H1 (cell line): ENCODE measurements around the gene PIAS3. TPM values are rescaled to one million over a fixed set of nuclear protein-coding genes. Genes with fewer than 3 reads are reported as not detected.

Experiments used
- CTCF ChIA-PET: fragments of 300-600 bp; sonication (Branson Sonifier 250); formaldehyde crosslinking; loops from one replicate; lab custom pipeline; 2021; ENCODE audit not compliant: partially characterized antibody; lab: Charles Lee
- POLR2A ChIA-PET: fragments of 300-600 bp; sonication (Branson Sonifier 250); formaldehyde crosslinking; loops from one replicate; lab custom pipeline; 2021; ENCODE audit warnings: inconsistent platforms; ENCODE audit not compliant: partially characterized antibody; lab: Charles Lee
- DNase-seq, 2 experiments: peaks; one replicate each; pipeline versions ENCODE4 v3.0.0 to v3.0.0-alpha.2; 2010 to 2022; ENCODE audit warnings: low spot score in 2 of 2, low read depth in 1 of 2, mixed read lengths in 1 of 2
- FAIRE-seq: peaks from 2 replicates; lab custom pipeline; 2011; peaks lifted over from hg19 to GRCh38; lab: Jason Lieb, UNC
- H2AFZ ChIP-seq: 2 replicates; pipeline ENCODE4 v1.8.1; 2012; ENCODE audit warnings: low read length, inconsistent platforms
- H2AK5ac ChIP-seq: 2 replicates; pipeline ENCODE4 v1.6.1; 2013; ENCODE audit warnings: low read depth, low read length
- H2BK120ac ChIP-seq: replicated peaks from 2 replicates; pipeline ENCODE3; 2013; ENCODE audit warnings: low read depth, low read length, inconsistent platforms
- H2BK12ac ChIP-seq: 2 replicates; pipeline ENCODE4 v1.6.1; 2013; ENCODE audit warnings: low read depth, low read length
- H2BK15ac ChIP-seq: 2 replicates; pipeline ENCODE4 v1.6.1; 2013; ENCODE audit warnings: low read length
- H2BK20ac ChIP-seq: 2 replicates; pipeline ENCODE4 v1.6.1; 2013; ENCODE audit warnings: low read length
- H2BK5ac ChIP-seq: 2 replicates; pipeline ENCODE4 v1.6.1; 2013; ENCODE audit warnings: low read depth, low read length
- H3K14ac ChIP-seq: 2 replicates; pipeline ENCODE4 v1.6.1; 2013; ENCODE audit warnings: inconsistent platforms; ENCODE audit not compliant: insufficient read length
- H3K18ac ChIP-seq: 2 replicates; pipeline ENCODE4 v1.6.1; 2013; ENCODE audit warnings: low read length; ENCODE audit errors: extremely low read depth
- H3K23ac ChIP-seq: 2 replicates; pipeline ENCODE4 v1.6.1; 2013; ENCODE audit warnings: inconsistent platforms; ENCODE audit not compliant: insufficient read length
- H3K23me2 ChIP-seq: 2 replicates; pipeline ENCODE4 v1.6.1; 2013; ENCODE audit warnings: low read depth, low read length
- H3K27ac ChIP-seq: 2 replicates; pipeline ENCODE4 v1.6.1; 2011; ENCODE audit warnings: low read depth, low read length, inconsistent platforms
- H3K27me3 ChIP-seq, 4 experiments: replicated peaks in 1 of 4; 1 replicate in 1 of 4; 2 replicates in 3 of 4; pipeline versions ENCODE4 v1.6.1 to v1.8.1; 2011 to 2013; ENCODE audit warnings: low read length in 3 of 4, mild to moderate bottlenecking in 3 of 4, inconsistent platforms in 2 of 4, mixed read lengths in 2 of 4, moderate library complexity in 1 of 4; ENCODE audit not compliant: control insufficient read depth in 3 of 4, insufficient read depth in 3 of 4; ENCODE audit errors: extremely low read depth in 1 of 4
- H3K36me3 ChIP-seq, 4 experiments: 2 replicates each; pipeline versions ENCODE4 v1.6.1 to v1.8.1; 2011 to 2013; ENCODE audit warnings: mild to moderate bottlenecking in 4 of 4, low read length in 3 of 4, moderate library complexity in 2 of 4, control low read depth in 1 of 4, inconsistent platforms in 1 of 4; ENCODE audit not compliant: insufficient read depth in 4 of 4, control insufficient read depth in 2 of 4
- H3K4ac ChIP-seq: replicated peaks from 2 replicates; pipeline ENCODE3; 2013; ENCODE audit warnings: low read length, low read depth, mixed read lengths, inconsistent platforms; ENCODE audit not compliant: insufficient read length
- H3K4me1 ChIP-seq, 4 experiments: replicated peaks in 1 of 4; 1 replicate in 1 of 4; 2 replicates in 3 of 4; pipeline versions ENCODE4 v1.6.1 to v1.8.1; 2011 to 2013; ENCODE audit warnings: low read length in 3 of 4, inconsistent platforms in 2 of 4, mixed read lengths in 1 of 4; ENCODE audit not compliant: insufficient read depth in 4 of 4, control insufficient read depth in 3 of 4
- H3K4me2 ChIP-seq, 2 experiments: 2 replicates each; pipeline versions ENCODE4 v1.6.1 to v1.8.1; 2011 to 2013; ENCODE audit warnings: low read depth in 2 of 2, low read length in 2 of 2, control low read depth in 1 of 2, inconsistent platforms in 1 of 2, mild to moderate bottlenecking in 1 of 2; ENCODE audit not compliant: insufficient read depth in 1 of 2
- H3K4me3 ChIP-seq, 4 experiments: fragments of 200-600, 300-600 bp in 1 of 4; sonication (generic), shearing (Covaris generic), sonication (Bioruptor Twin) in 1 of 4; 2 replicates each; pipeline versions ENCODE4 v1.5.1 to v1.8.1; 2011 to 2016; ENCODE audit warnings: low read length in 4 of 4, low read depth in 3 of 4, control low read depth in 2 of 4, inconsistent platforms in 2 of 4, mild to moderate bottlenecking in 2 of 4, mixed read lengths in 1 of 4, moderate library complexity in 1 of 4; ENCODE audit not compliant: insufficient read depth in 2 of 4; ENCODE audit errors: extremely low read depth in 1 of 4
- H3K56ac ChIP-seq: replicated peaks from 2 replicates; pipeline ENCODE3; 2013; ENCODE audit warnings: low read depth, mild to moderate bottlenecking, mixed read lengths, low read length, inconsistent platforms; ENCODE audit not compliant: insufficient read length
- H3K79me1 ChIP-seq: 2 replicates; pipeline ENCODE4 v1.6.1; 2013; ENCODE audit warnings: low read depth, low read length, control low read depth
- H3K79me2 ChIP-seq, 2 experiments: 2 replicates each; pipeline versions ENCODE4 v1.6.1 to v1.8.1; 2012 to 2013; ENCODE audit warnings: low read length in 2 of 2, mild to moderate bottlenecking in 2 of 2, inconsistent platforms in 1 of 2; ENCODE audit not compliant: insufficient read depth in 2 of 2, control insufficient read depth in 1 of 2
- H3K9ac ChIP-seq, 4 experiments: replicated peaks in 1 of 4; 1 replicate in 1 of 4; 2 replicates in 3 of 4; pipeline versions ENCODE4 v1.6.1 to v1.8.1; 2011 to 2013; ENCODE audit warnings: low read depth in 3 of 4, low read length in 3 of 4, control low read depth in 2 of 4, mild to moderate bottlenecking in 2 of 4, moderate library complexity in 2 of 4, inconsistent platforms in 1 of 4; ENCODE audit errors: extremely low read depth in 1 of 4
- H3K9me3 ChIP-seq, 2 experiments: 2 replicates each; pipeline versions ENCODE4 v1.6.1 to v1.8.1; 2012 to 2013; ENCODE audit warnings: mild to moderate bottlenecking in 2 of 2, moderate library complexity in 2 of 2, control low read depth in 1 of 2, inconsistent platforms in 1 of 2, low read depth in 1 of 2, low read length in 1 of 2, mixed read lengths in 1 of 2; ENCODE audit not compliant: insufficient read depth in 2 of 2
- H4K20me1 ChIP-seq, 2 experiments: replicated peaks in 1 of 2; 2 replicates each; pipeline versions ENCODE3 to v1.8.1; 2011 to 2013; ENCODE audit warnings: inconsistent platforms in 2 of 2, low read length in 2 of 2, mild to moderate bottlenecking in 1 of 2; ENCODE audit not compliant: insufficient read depth in 2 of 2, control insufficient read depth in 1 of 2
- H4K5ac ChIP-seq: 2 replicates; pipeline ENCODE4 v1.6.1; 2013; ENCODE audit warnings: low read length, low read depth, mixed read lengths, inconsistent platforms; ENCODE audit not compliant: insufficient read length
- H4K8ac ChIP-seq: 2 replicates; pipeline ENCODE4 v1.8.0; 2013; ENCODE audit warnings: mild to moderate bottlenecking, moderate library complexity, low read length, inconsistent platforms; ENCODE audit not compliant: insufficient read depth; ENCODE audit errors: extremely low read depth
- H4K91ac ChIP-seq: replicated peaks from 2 replicates; pipeline ENCODE3; 2013; ENCODE audit warnings: low read length, mixed read lengths, inconsistent platforms; ENCODE audit not compliant: insufficient read length
- SP1 ChIP-seq: IDR thresholded peaks from 2 replicates; pipeline ENCODE4 v1.6.1; 2011; ENCODE audit warnings: low read depth, low read length
- WGBS, 2 experiments: shearing (Covaris generic) in 1 of 2; methylation state at CpG; one replicate each; pipeline versions ENCODE4 v1.1.6 to v1.1.7; 2013 to 2015; ENCODE audit warnings: low lambda C conversion rate in 2 of 2, mixed read lengths in 2 of 2, inconsistent platforms in 1 of 2, low coverage in 1 of 2, missing lambda C conversion rate in 1 of 2; ENCODE audit not compliant: insufficient replicate concordance in 2 of 2, insufficient coverage in 1 of 2, insufficient read length in 1 of 2; ENCODE audit errors: extremely low coverage in 1 of 2, missing lambda C conversion rate in 1 of 2; 5-methylcytosine and 5-hydroxymethylcytosine counted together
- polyA plus RNA-seq, 7 experiments: library from polyadenylated mRNA; depleted of rRNA in 3 of 7; stranded (reverse) in 5 of 7; unstranded in 2 of 7; fragments of >200 nt in 5 of 7; fragments of 200-250 nt in 2 of 7; gene quantifications; 1 replicate in 5 of 7; 2 replicates in 1 of 7; 4 replicates in 1 of 7; pipeline versions ENCODE4 v1.2.1 to v1.2.3, GENCODE V29; 2011 to 2013; ENCODE audit warnings: missing spikeins in 2 of 7, mixed read lengths in 2 of 7
- total RNA-seq: library from RNA; stranded (reverse); fragmentation: NEBNext Ultra II Directional; extraction: Animal tissue kit (Norgen Biotek cat#: 25700); gene quantifications from 2 replicates; pipeline ENCODE4 v1.2.1, GENCODE V29; 2021

Gene PIAS3
- total and polyA plus RNA-seq, 2 of the 8 experiments (the other 6 are each of a cell fraction or from before 2014, with no cell fraction given): 36.7 to 49.9 TPM

- WGBS, 2 experiments: 88% methylated on average over 3 of the region's 3 CpGs; no CpG with 5 or more reads in 1 of the 2 experiments
Measured at GRCh38 chr1:145889722-145890121, 30.8 kb upstream of the PIAS3 start.

More at GRCh38 chr1:145889722-145890121, 30.8 kb upstream of the PIAS3 start:
- Histone ChIP-seq H3K27ac (no peak overlapping the region), H3K23ac (no peak overlapping the region), H2BK12ac (peak overlapping the region; percentile 33; the same call in 1 of the 2 replicates), H3K18ac (no peak overlapping the region), H3K36me3 (no peaks in the 10 kb centered on the region), H4K91ac (no peak overlapping the region), H2BK15ac (no peak overlapping the region), H2BK120ac (no peak overlapping the region), H4K20me1 (no peaks in the 10 kb centered on the region), H3K9ac (no peak overlapping the region), H3K4ac (no peak overlapping the region), H2BK20ac (no peak overlapping the region), H3K4me3 (no peak overlapping the region), H3K27me3 (peaks cover 0 to 9% (median 8%) of the 10 kb centered on the region in 4 experiments; a peak in 6 of 7 replicates), H3K14ac (no peak overlapping the region), H3K79me2 (no peaks in the 10 kb centered on the region), H4K8ac (no peak overlapping the region), H4K5ac (no peak overlapping the region), H3K4me1 (peaks cover 0 to 6% (median 4%) of the 10 kb centered on the region in 4 experiments; a peak in 4 of 7 replicates), H2AFZ (no peak overlapping the region), H3K56ac (no peak overlapping the region), H3K79me1 (no peaks in the 10 kb centered on the region), H3K23me2 (peaks cover 5% of the 10 kb centered on the region; the same call in 1 of the 2 replicates), H2AK5ac (no peak overlapping the region), H3K9me3 (no peaks in the 10 kb centered on the region), H2BK5ac (no peak overlapping the region), H3K4me2 (no peak overlapping the region)
- POLR2A ChIA-PET: no interaction called here
- CTCF ChIA-PET: interaction anchor here (0.6 to 8.7 kb wide), 8 partner anchors 9 to 126 kb away, joined by 3 to 146 read pairs (median 48); partner anchors contain the start of genes ITGA10, NUDT17, PEX11B and PIAS3
- DNase-seq (no peak), FAIRE-seq (no peak)
- TF ChIP-seq SP1: no peak
